GM21515 (cell line): ENCODE data around the gene COG7.
"Not testable (repeated sequence)": the region's sequence is repeated elsewhere in the genome, so short reads cannot be mapped to it uniquely, and the experiment has no call there.

Experiments
- ATAC-seq: cut with Tn5 transposase; IDR thresholded peaks from one replicate; pipeline ENCODE4 v1.9.1; 2021; ENCODE audit not compliant: unreplicated experiment

Gene COG7

GRCh38 chr16:23414731-23415130 lies 38.3 kb downstream of the COG7 start:
- no peak for ATAC-seq

- no peak for ATAC-seq
Measured at GRCh38 chr16:23410176-23410575, 42.8 kb downstream of the COG7 start.

- no peak for ATAC-seq
Measured at GRCh38 chr16:23409522-23409921, 43.5 kb downstream of the COG7 start.

GRCh38 chr16:23408823-23409298 lies 44.1 kb downstream of the COG7 start:
- ATAC-seq: no peak

- ATAC-seq: no peak
Measured at GRCh38 chr16:23408242-23408822, 44.7 kb downstream of the COG7 start.

- no peak for ATAC-seq
Measured at GRCh38 chr16:23407436-23408127, 45.4 kb downstream of the COG7 start.

GRCh38 chr16:23406546-23407240 lies 46.3 kb downstream of the COG7 start:
- no peak for ATAC-seq

- no peak for ATAC-seq
Measured at GRCh38 chr16:23406024-23406423, 47.0 kb downstream of the COG7 start.

GRCh38 chr16:23403547-23403946 lies 49.4 kb downstream of the COG7 start:
- no peak for ATAC-seq

GRCh38 chr16:23402100-23402499 lies 50.9 kb downstream of the COG7 start:
- no peak for ATAC-seq

- no peak for ATAC-seq
Measured at GRCh38 chr16:23401139-23401538, 51.9 kb downstream of the COG7 start.

- not testable (repeated sequence) for ATAC-seq
Measured at GRCh38 chr16:23400447-23400846, 52.5 kb downstream of the COG7 start.

- ATAC-seq: no peak
Measured at GRCh38 chr16:23398987-23399805, 53.8 kb downstream of the COG7 start.

- ATAC-seq: no peak
Measured at GRCh38 chr16:23397464-23397863, 55.5 kb downstream of the COG7 start.

- no peak for ATAC-seq
Measured at GRCh38 chr16:23395732-23396131, 57.3 kb downstream of the COG7 start.

- ATAC-seq: no peak
Measured at GRCh38 chr16:23394141-23394831, 58.7 kb downstream of the COG7 start.

GRCh38 chr16:23392223-23392600 lies 60.8 kb downstream of the COG7 start:
- no peak for ATAC-seq

- no peak for ATAC-seq
Measured at GRCh38 chr16:23391381-23392222, 61.4 kb downstream of the COG7 start.

GRCh38 chr16:23389936-23390335 lies 63.1 kb downstream of the COG7 start:
- ATAC-seq: not testable (repeated sequence)

- no peak for ATAC-seq
Measured at GRCh38 chr16:23389201-23389600, 63.8 kb downstream of the COG7 start.
